Upper lobe of left lung (tissue), 6 donors: ENCODE measurements around the gene PCSK2. TPM values are rescaled to one million over a fixed set of nuclear protein-coding genes. Genes with fewer than 3 reads are reported as not detected.
A peak's percentile ranks its signal among the peaks of the same experiment; 100 is the strongest.

Experiments
- ATAC-seq, 2 donors: fragments of 200-7000 bp; cut with Tn5 transposase; one replicate each; pipeline ENCODE4 v1.9.1; 2022; ENCODE audit warnings: mild to moderate bottlenecking in 2 of 2, moderate library complexity in 2 of 2; ENCODE audit not compliant: low FRiP score in 2 of 2
- DNase-seq, 2 donors: peaks; one replicate each; pipeline ENCODE4 v3.0.0-alpha.2; 2019 to 2020
- H3K27ac ChIP-seq, 4 donors: fragments of 200-600 bp; sonication (generic); one replicate each; pipeline ENCODE4 v1.5.1; 2016 to 2019
- H3K27me3 ChIP-seq, 4 donors: fragments of 200-600 bp; sonication (generic); one replicate each; pipeline ENCODE4 v1.5.1; 2017 to 2019
- H3K36me3 ChIP-seq, 4 donors: fragments of 200-600 bp; sonication (generic); one replicate each; pipeline ENCODE4 v1.5.1; 2016 to 2019
- H3K4me1 ChIP-seq, 4 donors: fragments of 200-600 bp; sonication (generic); one replicate each; pipeline ENCODE4 v1.5.1; 2018 to 2019
- H3K4me3 ChIP-seq, 4 donors: fragments of 200-600 bp; sonication (generic); one replicate each; pipeline ENCODE4 v1.5.1; 2017 to 2019; ENCODE audit warnings: mild to moderate bottlenecking in 2 of 4, moderate library complexity in 1 of 4
- H3K9me3 ChIP-seq, 4 donors: fragments of 200-600 bp; sonication (generic); one replicate each; pipeline ENCODE4 v1.5.1; 2018 to 2019
- CTCF ChIP-seq, 6 experiments: fragments of 450-650 bp in 4 of 6; fragments of 200-600 bp in 2 of 6; sonication (generic) in 2 of 6; IDR thresholded peaks; one replicate each; pipeline ENCODE4 v1.5.1; 2016 to 2019; ENCODE audit warnings: antibody characterized with exemption in 6 of 6
- EP300 ChIP-seq, 4 donors: sonication (generic); formaldehyde crosslinking; IDR thresholded peaks; one replicate each; pipeline ENCODE4 v1.5.1; 2017; ENCODE audit warnings: antibody characterized with exemption in 4 of 4, control low read depth in 2 of 4
- POLR2A ChIP-seq, 4 donors: fragments of 450-650 bp; IDR thresholded peaks; one replicate each; pipeline ENCODE4 v1.5.1; 2016 to 2017; ENCODE audit warnings: antibody characterized with exemption in 4 of 4, mild to moderate bottlenecking in 2 of 4
- POLR2AphosphoS5 ChIP-seq, 2 donors: sonication (generic); formaldehyde crosslinking; IDR thresholded peaks; one replicate each; pipeline ENCODE4 v1.5.1; 2017; ENCODE audit warnings: antibody characterized with exemption in 2 of 2
- WGBS, 2 donors: methylation state at CpG; one replicate each; pipeline ENCODE4 v1.1.5; 2017 to 2018; 5-methylcytosine and 5-hydroxymethylcytosine counted together
- total RNA-seq, 6 donors: library from RNA; depleted of rRNA in 4 of 6; stranded (reverse); fragments of >200 nt in 4 of 6; gene quantifications; one replicate each; pipeline versions ENCODE4 v1.1.0 to v1.2.1, GENCODE V29; 2016 to 2021
- donor health status: DM: no; HTN: no; CAD: no; lungs with moderate emphysema.
- donor health status: DM: no; HTN: yes; CAD: no; lungs with severe emphysema.

PCSK2 gene
- total RNA-seq, 6 donors from 2014 or later = 1.4 to 75.3 (median 15.9) TPM

- ATAC-seq = no peak
- 63 to 65% methylated on average over 11 of the region's 11 CpGs for WGBS, 2 donors
- peak in 1 of 2 donors; percentile 10 for DNase-seq
- no peaks in the 10 kb centered on the region for H3K9me3 ChIP-seq
- no peaks in the 10 kb centered on the region for H3K36me3 ChIP-seq
- H3K27me3 ChIP-seq = no peaks in the 10 kb centered on the region
- no peaks in the 10 kb centered on the region for H3K4me1 ChIP-seq
- no peak for TF ChIP-seq CTCF (IDR thresholded peaks at IDR 0.05)
- TF ChIP-seq POLR2A (IDR thresholded peaks at IDR 0.05) = no peak
- TF ChIP-seq EP300 (IDR thresholded peaks at IDR 0.05) = no peak
- no peak for TF ChIP-seq POLR2AphosphoS5 (IDR thresholded peaks at IDR 0.05)
- no peak overlapping the region for H3K4me3 ChIP-seq
- no peak overlapping the region for H3K27ac ChIP-seq
Measured at GRCh38 chr20:17497821-17498580, 271.2 kb downstream of the PCSK2 start.

GRCh38 chr20:17498641-17499040 lies 271.8 kb downstream of the PCSK2 start:
- 92 to 99% methylated on average over 9 to 13 of the region's 13 CpGs for WGBS, 2 donors
- Histone ChIP-seq H3K27me3 (no peaks in the 10 kb centered on the region), H3K27ac (no peak overlapping the region), H3K36me3 (no peaks in the 10 kb centered on the region), H3K4me3 (no peak overlapping the region), H3K4me1 (no peaks in the 10 kb centered on the region), H3K9me3 (no peaks in the 10 kb centered on the region)
- DNase-seq = peak; percentile 5 to 45
- no peak for TF ChIP-seq POLR2AphosphoS5 (IDR thresholded peaks at IDR 0.05)
- no peak for TF ChIP-seq EP300 (IDR thresholded peaks at IDR 0.05)
- TF ChIP-seq POLR2A (IDR thresholded peaks at IDR 0.05) = no peak
- TF ChIP-seq CTCF (IDR thresholded peaks at IDR 0.05) = no peak
- ATAC-seq = no peak

- Histone ChIP-seq H3K9me3 (no peaks in the 10 kb centered on the region), H3K4me1 (no peaks in the 10 kb centered on the region), H3K27me3 (no peaks in the 10 kb centered on the region), H3K36me3 (no peaks in the 10 kb centered on the region), H3K27ac (no peak overlapping the region), H3K4me3 (no peak overlapping the region)
- no peak for TF ChIP-seq POLR2AphosphoS5 (IDR thresholded peaks at IDR 0.05)
- no peak for ATAC-seq
- no peak for DNase-seq
- 80 to 84% methylated on average over 5 of the region's 5 CpGs for WGBS, 2 donors
Measured at GRCh38 chr20:17499041-17499440, 272.2 kb downstream of the PCSK2 start.

GRCh38 chr20:17500271-17500670 lies 273.4 kb downstream of the PCSK2 start:
- no peaks in the 10 kb centered on the region for H3K36me3 ChIP-seq
- no peaks in the 10 kb centered on the region for H3K27me3 ChIP-seq
- no peak for ATAC-seq
- peak in 1 of 2 donors; percentile 8 for DNase-seq
- no peaks in the 10 kb centered on the region for H3K9me3 ChIP-seq
- 82 to 84% methylated on average over 10 of the region's 10 CpGs for WGBS, 2 donors
- peaks cover 3 to 9% (median 6%) of the 10 kb centered on the region in 4 donors for H3K4me1 ChIP-seq
- H3K4me3 ChIP-seq = no peak overlapping the region
- no peak for TF ChIP-seq POLR2A (IDR thresholded peaks at IDR 0.05)
- no peak for TF ChIP-seq POLR2AphosphoS5 (IDR thresholded peaks at IDR 0.05)
- no peak for TF ChIP-seq EP300 (IDR thresholded peaks at IDR 0.05)
- no peak for TF ChIP-seq CTCF (IDR thresholded peaks at IDR 0.05)
- no peak overlapping the region for H3K27ac ChIP-seq

GRCh38 chr20:17500826-17501225 lies 274.0 kb downstream of the PCSK2 start:
- TF ChIP-seq POLR2A (IDR thresholded peaks at IDR 0.05) = no peak
- no peak for TF ChIP-seq POLR2AphosphoS5 (IDR thresholded peaks at IDR 0.05)
- TF ChIP-seq EP300 (IDR thresholded peaks at IDR 0.05) = no peak
- no peak for TF ChIP-seq CTCF (IDR thresholded peaks at IDR 0.05)
- DNase-seq = peak in 1 of 2 donors; percentile 26
- Histone ChIP-seq H3K27me3 (no peaks in the 10 kb centered on the region), H3K27ac (no peak overlapping the region), H3K4me3 (no peak overlapping the region), H3K9me3 (no peaks in the 10 kb centered on the region), H3K4me1 (peaks cover 9 to 14% (median 11%) of the 10 kb centered on the region in 4 donors), H3K36me3 (no peaks in the 10 kb centered on the region)
- WGBS, 2 donors = 69 to 81% methylated on average over 7 of the region's 7 CpGs
- ATAC-seq = no peak
